ENCODE results near the gene KCNF1. TPM values are rescaled to one million over a fixed set of nuclear protein-coding genes. Genes with fewer than 3 reads are reported as not detected.

Gene KCNF1
- total and polyA plus RNA-seq, 2 of the 8 experiments (the other 6 are each of a cell fraction or from before 2014, with no cell fraction given), result 0.48 to 1.5 TPM

DNA sequence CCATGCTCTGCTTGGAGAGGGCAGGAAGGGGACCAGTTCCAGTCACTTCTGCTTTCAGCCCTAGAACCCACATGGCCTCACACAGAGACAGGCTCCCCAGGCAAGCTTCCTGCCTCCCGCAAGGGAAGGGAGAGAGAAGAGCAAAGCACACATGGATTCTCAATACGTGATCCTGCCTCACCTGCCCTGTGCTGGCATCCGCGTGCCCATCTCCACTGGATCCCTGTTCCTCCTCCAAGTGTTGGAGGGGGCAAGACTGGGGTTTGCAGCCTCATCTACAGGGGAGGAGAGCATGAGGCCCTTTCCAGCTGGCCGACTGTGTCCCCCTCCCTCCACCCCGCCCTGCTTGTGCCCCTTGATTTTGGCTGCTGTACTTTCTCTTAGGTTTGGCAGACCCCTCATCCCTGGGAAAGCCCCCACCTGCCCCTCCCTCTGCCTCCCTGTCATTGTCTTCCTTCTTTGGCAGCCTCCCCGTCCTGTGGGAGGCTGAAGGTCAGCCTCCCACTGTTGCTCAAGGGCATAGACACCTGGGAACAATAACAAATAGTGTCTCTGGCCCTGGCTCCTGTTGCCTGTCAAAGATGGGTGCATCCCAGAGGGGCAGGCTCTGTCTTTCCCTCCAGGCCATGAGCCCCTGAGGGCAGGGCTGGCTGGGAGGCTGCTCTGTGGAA is 22.7 kb downstream of the KCNF1 start (continued):
- no peak for TF ChIP-seq PHF8 (conservative IDR thresholded peaks at IDR 0.05; ENCODE audit: low read depth, low read length)
- TF ChIP-seq BCL11A (IDR thresholded peaks at IDR 0.05; ENCODE audit: low read depth in 2 of 2, low read length in 2 of 2), result no peak
